Left ventricle myocardium inferior (tissue), 1 donor: Measurements from ENCODE around the gene MAML2. TPM values are rescaled to one million over a fixed set of nuclear protein-coding genes. Genes with fewer than 3 reads are reported as not detected.

Source experiments
- DNase-seq: peaks from one replicate; pipeline ENCODE4 v3.0.0-alpha.2; 2020
- H3K27ac ChIP-seq: fragments of 200-600 bp; replicated peaks from 2 replicates; pipeline ENCODE4 v1.8.0; 2021
- H3K27me3 ChIP-seq: fragments of 200-600 bp; 2 replicates; pipeline ENCODE4 v1.8.0; 2021; ENCODE audit warnings: low read depth
- H3K36me3 ChIP-seq: fragments of 200-600 bp; 2 replicates; pipeline ENCODE4 v1.8.0; 2021
- H3K4me1 ChIP-seq: fragments of 200-600 bp; 2 replicates; pipeline ENCODE4 v1.8.0; 2021
- H3K4me3 ChIP-seq: fragments of 200-600 bp; 2 replicates; pipeline ENCODE4 v1.8.0; 2021; ENCODE audit warnings: mild to moderate bottlenecking, moderate library complexity
- H3K9me3 ChIP-seq: fragments of 200-600 bp; replicated peaks from 2 replicates; pipeline ENCODE4 v1.8.0; 2021
- intact Hi-C: fragments of 100-400 bp; cut with micrococcal nuclease; formaldehyde crosslinking; loops from one replicate; pipeline ENCODE4 v1.11.0; 2022
- total RNA-seq: library from RNA; stranded (reverse); fragmentation: NEBNext Ultra II Directional; extraction: Animal tissue kit (Norgen Biotek cat#: 25700); gene quantifications from one replicate; pipeline ENCODE4 v1.2.1, GENCODE V29; 2021
- TF ChIP-seq, protein P1 (sequence below): fragments of 200-600 bp; IDR thresholded peaks from 2 replicates; pipeline ENCODE4 v1.8.0; 2021; ENCODE audit warnings: antibody characterized with exemption, mild to moderate bottlenecking, borderline replicate concordance
- donor health status: DM: no; HTN: yes; CAD: no; lungs with severe emphysema.

The MAML2 gene
- total RNA-seq, 1 donor from 2014 or later, result 4.5 TPM

DNA sequence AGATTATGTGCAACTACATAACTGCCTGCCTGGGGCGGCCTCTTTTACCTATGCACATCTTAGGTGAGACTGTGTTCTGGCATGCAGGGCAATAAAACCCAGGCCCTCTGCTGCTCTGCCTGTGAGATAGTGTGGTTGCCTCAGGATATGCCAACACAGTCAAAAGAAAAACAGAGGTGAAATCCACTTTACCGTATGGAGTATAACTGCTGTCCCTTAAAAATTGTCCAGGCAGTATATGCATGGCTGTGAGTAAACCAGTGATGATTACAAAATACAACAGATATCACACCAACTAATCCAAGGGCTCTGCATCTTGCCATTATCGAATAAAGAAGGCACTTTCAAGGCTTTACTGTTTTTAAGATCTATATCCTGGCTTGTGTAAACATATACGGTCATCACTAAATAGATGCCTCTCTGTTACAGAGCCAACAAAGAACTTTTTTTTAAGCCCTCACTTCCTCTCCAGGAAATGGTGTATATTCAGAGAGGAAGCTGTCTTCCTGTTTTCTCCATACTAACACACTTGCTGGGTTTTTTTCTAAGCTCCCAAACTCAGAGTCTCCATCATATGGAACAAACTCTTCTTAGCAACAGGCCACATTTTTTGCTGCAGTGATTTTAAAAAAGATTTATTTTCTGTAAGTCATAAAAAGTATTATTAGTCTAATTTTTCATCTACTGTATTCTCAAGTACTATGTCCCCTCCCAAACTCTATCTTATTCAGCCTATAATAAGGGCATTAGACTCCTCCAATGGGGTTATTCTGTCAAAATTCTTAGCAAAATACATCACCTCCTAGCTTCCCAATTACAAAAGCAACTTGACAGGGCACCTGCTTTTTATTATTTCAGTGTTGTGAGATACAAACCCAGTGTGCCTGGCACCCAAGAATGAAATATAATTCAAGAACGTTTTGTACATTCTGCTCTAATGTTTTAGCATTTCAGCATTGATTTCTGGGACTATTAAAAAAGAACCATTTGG lies 135.2 kb downstream of the MAML2 start:
- Histone ChIP-seq H3K27ac (peak overlapping the region; percentile 70), H3K4me3 (peak overlapping the region; percentile 3), H3K36me3 (no peaks in the 10 kb centered on the region), H3K9me3 (no peaks in the 10 kb centered on the region), H3K4me1 (peaks cover 43% of the 10 kb centered on the region), H3K27me3 (no peaks in the 10 kb centered on the region)
- TF ChIP-seq, protein P1, sequence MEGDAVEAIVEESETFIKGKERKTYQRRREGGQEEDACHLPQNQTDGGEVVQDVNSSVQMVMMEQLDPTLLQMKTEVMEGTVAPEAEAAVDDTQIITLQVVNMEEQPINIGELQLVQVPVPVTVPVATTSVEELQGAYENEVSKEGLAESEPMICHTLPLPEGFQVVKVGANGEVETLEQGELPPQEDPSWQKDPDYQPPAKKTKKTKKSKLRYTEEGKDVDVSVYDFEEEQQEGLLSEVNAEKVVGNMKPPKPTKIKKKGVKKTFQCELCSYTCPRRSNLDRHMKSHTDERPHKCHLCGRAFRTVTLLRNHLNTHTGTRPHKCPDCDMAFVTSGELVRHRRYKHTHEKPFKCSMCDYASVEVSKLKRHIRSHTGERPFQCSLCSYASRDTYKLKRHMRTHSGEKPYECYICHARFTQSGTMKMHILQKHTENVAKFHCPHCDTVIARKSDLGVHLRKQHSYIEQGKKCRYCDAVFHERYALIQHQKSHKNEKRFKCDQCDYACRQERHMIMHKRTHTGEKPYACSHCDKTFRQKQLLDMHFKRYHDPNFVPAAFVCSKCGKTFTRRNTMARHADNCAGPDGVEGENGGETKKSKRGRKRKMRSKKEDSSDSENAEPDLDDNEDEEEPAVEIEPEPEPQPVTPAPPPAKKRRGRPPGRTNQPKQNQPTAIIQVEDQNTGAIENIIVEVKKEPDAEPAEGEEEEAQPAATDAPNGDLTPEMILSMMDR, result no peak
- DNase-seq, result no peak
- intact Hi-C loops, result no loop called here

DNA sequence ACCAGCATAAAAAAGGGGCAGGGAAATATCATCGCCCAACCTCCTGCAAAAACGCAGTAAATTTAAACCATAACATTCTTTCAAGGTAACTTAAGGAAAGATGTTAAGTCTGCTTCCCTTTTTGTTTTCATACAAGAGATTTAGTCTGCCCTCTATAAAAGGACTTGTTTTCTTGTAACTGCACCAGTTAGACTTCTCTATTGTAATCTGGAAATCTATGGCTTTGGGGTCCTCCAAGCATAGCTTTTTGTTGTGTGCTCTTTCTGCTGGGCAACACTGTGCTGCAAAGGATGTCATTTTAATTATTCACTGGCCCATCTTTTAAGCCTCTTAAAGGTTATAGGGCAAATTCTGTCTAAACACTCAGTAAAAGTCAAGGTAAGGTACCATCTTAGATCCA lies 136.0 kb downstream of the MAML2 start:
- TF ChIP-seq, protein P1, result no peak
- Histone ChIP-seq H3K27ac (peak overlapping the region; percentile 70), H3K4me3 (no peak overlapping the region), H3K36me3 (no peaks in the 10 kb centered on the region), H3K9me3 (no peaks in the 10 kb centered on the region), H3K27me3 (no peaks in the 10 kb centered on the region), H3K4me1 (peaks cover 36% of the 10 kb centered on the region)
- intact Hi-C loops, result no loop called here
- DNase-seq, result no peak

DNA sequence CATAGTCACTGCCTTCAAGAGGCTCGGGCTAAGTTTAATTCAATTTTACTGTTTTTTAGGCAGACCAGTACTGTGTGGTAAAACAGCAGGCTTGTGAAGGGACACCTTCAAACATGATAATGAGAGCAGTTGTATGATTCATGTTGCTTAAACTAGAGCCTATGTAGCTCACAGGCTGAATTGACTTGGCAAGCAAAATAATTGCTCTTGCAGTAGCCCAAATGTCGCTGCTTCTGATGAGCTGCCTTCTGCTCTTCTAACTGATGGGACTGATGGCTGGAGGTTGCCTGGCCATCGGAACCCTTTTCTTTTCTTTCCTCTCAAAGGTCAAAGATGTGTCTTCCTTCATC lies 137.6 kb downstream of the MAML2 start:
- TF ChIP-seq, protein P1, result no peak
- H3K4me3 ChIP-seq, result no peak overlapping the region
- DNase-seq, result no peak
- H3K9me3 ChIP-seq, result no peaks in the 10 kb centered on the region
- H3K4me1 ChIP-seq, result peaks cover 40% of the 10 kb centered on the region
- no peaks in the 10 kb centered on the region for H3K27me3 ChIP-seq
- no peak overlapping the region for H3K27ac ChIP-seq
- intact Hi-C loops, result no loop called here
- H3K36me3 ChIP-seq, result no peaks in the 10 kb centered on the region

DNA sequence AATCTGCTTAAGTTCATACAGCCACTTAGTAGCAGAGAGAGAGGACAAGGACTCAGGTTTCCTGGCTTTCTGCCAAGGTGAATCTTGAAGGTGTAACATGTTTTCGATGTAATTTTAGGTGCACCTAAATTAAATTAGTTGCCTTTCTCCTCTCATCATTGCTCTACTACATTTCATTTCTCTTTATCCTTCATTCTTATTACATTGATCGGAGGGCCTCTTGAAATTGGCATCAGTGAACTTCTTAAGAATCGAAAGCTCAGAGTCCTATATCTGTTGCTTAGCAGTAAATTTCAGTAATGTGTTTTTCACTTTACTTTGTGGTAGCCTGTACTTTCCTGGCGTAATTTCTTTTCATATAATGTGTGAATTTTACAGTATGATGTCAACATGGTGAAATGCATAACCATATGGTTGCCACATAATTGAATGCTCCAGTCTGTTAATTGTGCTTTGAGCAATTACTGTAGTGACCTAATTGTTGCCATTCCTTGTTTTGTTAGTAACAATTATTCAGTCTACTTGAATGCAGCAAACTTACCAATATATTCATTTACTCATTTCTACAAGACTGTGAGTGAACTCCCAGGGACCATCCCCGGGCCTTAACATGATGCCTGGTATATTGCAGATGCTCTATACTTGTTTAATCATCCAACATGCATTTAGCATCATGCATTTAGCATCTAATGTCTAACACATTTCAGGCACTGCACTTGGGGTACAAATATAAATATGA lies 138.1 kb downstream of the MAML2 start:
- intact Hi-C loops, result no loop called here
- TF ChIP-seq, protein P1, result no peak
- no peak for DNase-seq
- no peak overlapping the region for H3K27ac ChIP-seq
- peaks cover 46% of the 10 kb centered on the region for H3K4me1 ChIP-seq
- H3K27me3 ChIP-seq, result no peaks in the 10 kb centered on the region
- H3K4me3 ChIP-seq, result no peak overlapping the region
- no peaks in the 10 kb centered on the region for H3K36me3 ChIP-seq
- no peaks in the 10 kb centered on the region for H3K9me3 ChIP-seq

DNA sequence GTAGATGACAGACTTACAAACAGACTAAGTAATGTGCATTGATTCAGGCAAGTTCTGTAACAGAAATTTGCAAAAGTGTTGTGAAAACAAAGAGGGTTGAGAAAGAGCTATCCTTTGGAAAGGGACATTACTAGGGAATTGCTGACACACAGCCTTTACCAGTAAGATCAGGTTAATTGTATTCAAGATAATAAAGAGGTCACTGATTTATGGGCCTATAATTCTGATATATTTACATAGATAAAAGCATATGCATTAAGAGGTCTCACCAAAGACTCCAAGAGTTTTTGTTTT lies 138.7 kb downstream of the MAML2 start:
- peaks cover 51% of the 10 kb centered on the region for H3K4me1 ChIP-seq
- intact Hi-C loops, result no loop called here

More for the DNA sequence above, 138.7 kb downstream of the MAML2 start:
- TF ChIP-seq, protein P1, result no peak
- no peak overlapping the region for H3K27ac ChIP-seq
- DNase-seq, result no peak
- H3K27me3 ChIP-seq, result no peaks in the 10 kb centered on the region
- H3K9me3 ChIP-seq, result no peaks in the 10 kb centered on the region
- no peaks in the 10 kb centered on the region for H3K36me3 ChIP-seq
- H3K4me3 ChIP-seq, result no peak overlapping the region
